ENCODE results near the gene CARMIL3. TPM values are rescaled to one million over a fixed set of nuclear protein-coding genes. Genes with fewer than 3 reads are reported as not detected.

CARMIL3 gene
- total RNA-seq, 1 experiment from 2014 or later, result 1.7 TPM

GRCh38 chr14:24113379-24113800, 61.6 kb downstream of the CARMIL3 start:
- DNase-seq (ENCODE audit: extremely low read depth, low read depth), result no peak

DNA sequence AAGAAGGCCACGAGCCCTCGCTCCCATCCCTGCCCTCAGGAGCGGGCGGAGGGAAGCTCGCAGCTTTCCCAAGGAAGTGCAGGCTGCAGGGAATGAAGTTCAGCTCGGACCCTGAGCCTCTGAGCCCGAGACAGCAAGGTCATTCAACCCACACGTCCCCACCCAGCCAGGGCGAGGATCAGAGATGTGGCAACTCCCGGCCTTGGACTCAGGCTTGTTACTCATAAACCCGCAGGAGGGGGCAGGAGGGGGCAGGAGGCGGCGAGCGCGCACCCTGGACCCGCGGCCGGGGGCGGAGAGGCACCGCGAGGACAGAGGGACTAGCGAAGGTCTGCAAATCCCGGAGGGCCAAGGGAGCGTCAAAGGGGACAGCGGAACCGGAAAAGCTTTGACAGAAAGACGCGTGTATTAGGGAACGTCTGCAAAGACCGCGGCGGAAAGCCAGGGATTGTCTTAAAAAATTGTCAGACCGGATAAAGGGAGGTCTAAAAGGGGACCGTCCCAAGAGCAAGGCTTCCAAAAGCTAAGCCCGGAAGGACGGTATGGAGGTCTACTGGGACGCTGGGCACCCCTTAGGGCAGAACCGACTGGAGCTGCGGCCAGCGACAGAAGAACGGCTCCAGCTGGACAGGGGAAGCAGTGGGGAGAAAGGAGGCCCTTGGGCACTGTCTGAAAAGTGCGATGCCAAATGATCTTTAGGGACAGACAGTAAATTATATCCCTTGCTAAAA, 62.2 kb downstream of the CARMIL3 start:
- peak; percentile 88 for DNase-seq (ENCODE audit: extremely low read depth, low read depth)

DNA sequence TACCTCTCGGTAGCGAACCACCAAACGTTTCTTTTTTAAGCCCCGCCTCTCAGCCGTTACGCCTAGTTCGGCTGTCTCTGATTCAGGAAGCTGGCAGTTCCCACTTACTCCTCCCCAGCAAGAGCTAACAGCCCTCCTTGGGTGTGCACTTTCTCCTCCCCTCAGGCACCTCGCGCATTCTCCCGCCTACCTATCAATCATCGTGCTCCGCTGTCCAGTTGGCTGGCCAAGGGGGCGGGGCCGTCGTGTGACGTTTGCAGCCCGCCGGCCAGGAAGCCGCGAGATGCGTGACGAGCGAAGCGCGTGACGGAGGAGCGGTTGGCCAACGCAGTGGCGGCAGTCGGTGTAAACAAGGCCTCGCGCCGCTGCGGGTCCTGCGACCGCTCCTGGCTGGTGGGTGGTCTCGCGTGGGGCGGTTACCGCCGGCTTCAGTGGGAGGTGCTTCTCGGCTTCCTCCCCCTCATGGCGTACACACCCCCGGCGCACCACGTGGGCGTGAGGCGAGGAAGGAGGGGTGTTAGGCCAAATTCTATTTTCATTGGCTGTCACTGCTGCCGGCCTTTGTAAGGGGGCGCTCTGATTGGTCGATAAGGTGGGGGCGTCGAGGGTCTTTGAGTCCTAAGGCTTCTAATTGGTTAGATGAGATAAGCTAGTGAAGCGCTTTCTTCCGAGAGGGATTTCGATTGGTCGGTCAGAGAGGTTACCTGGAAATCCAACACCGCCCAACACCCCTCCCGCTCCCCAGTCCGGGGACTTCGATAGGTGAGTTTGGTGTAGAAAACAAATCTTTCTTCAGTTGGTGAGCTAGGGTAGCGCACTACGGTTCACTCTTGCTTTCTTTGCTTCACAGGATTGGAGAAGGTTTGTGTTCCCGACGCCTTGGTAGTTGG, 63.0 kb downstream of the CARMIL3 start, which contains the start of the genes DCAF11 and NRL:
Gene DCAF11, plus strand, starts transcription at position 246 of the 890 bp plus-strand sequence. CDS start 818 bp downstream, outside the sequence.
Gene NRL, minus strand, starts transcription at position 418 of the 890 bp plus-strand sequence. CDS start 32,101 bp downstream, outside the sequence.
- peak; percentile 100 for DNase-seq (ENCODE audit: extremely low read depth, low read depth)

DNA sequence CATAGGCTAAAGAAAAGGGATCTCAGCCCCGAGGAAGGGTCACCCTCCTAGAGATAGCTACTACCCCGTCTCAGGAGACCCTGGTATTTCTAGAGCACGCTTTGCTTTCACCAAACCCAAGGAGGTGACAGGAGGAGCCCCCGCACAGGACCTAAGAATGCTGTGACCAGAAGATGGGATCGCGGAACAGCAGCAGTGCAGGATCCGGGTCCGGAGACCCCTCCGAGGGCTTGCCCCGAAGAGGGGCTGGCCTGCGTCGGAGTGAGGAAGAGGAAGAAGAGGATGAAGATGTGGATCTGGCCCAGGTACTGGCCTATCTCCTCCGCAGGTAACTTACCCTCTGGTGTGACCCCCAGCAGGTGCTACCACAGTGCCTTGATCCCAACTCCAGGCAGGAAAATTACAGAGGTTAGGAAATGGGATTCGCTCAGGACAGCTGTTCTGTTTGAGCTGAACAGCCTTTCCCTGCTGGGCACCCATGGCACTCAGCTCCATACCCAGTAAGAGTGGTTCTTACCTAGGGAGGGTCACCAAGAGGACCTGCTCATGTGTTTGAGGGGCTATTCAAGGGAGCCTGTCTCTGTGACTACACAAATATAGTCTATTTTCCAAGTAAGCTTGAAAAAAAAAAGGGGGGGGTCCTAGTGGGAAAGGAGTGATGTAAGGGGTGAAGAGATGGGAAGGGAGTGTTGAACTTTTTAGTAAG, 63.8 kb downstream of the CARMIL3 start:
- no peak for DNase-seq (ENCODE audit: extremely low read depth, low read depth)

- no peak for DNase-seq (ENCODE audit: extremely low read depth, low read depth)
Observed at GRCh38 chr14:24116128-24116814, 64.5 kb downstream of the CARMIL3 start.

DNA sequence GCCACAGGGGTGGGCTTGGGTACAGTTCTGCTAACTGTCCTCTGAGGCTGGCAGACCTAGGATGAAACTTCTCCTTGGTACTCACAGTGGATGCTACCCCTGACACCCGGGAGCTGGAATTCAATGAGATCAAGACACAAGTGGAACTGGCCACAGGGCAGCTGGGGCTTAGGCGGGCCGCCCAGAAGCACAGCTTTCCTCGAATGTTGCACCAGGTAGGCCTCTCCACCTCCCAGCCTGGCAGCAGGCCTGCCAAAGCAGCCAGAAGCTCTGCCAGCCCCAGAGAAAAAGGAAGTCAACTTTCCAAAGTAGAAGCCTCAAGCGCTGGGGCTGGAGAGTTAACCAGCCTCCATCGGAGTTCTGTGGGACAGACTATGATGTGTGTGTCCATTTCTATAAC, 65.4 kb downstream of the CARMIL3 start:
- DNase-seq (ENCODE audit: extremely low read depth, low read depth), result no peak

Other genes with a start within 250 kb of the CARMIL3 start
- gene DHRS4, start 98.2 kb upstream of the CARMIL3 start, total RNA-seq (2014; rRNA removed; shearing (Covaris generic)), result 39.0 and 39.2 TPM in 2 replicates
- 19.4 and 21.7 TPM in 2 replicates for gene DHRS4L2, start 63.1 kb upstream of the CARMIL3 start, total RNA-seq (2014; rRNA removed; shearing (Covaris generic))
- not detected in 2 replicates for gene CPNE6, start 19.6 kb downstream of the CARMIL3 start, total RNA-seq (2014; rRNA removed; shearing (Covaris generic))
- 35.8 and 40.8 TPM in 2 replicates for gene PCK2, start 42.3 kb downstream of the CARMIL3 start, total RNA-seq (2014; rRNA removed; shearing (Covaris generic))
- 49.6 and 54.1 TPM in 2 replicates for gene DCAF11, start 62.8 kb downstream of the CARMIL3 start, total RNA-seq (2014; rRNA removed; shearing (Covaris generic))
- 1.4 and 1.6 TPM in 2 replicates for gene NRL, start 62.9 kb downstream of the CARMIL3 start, total RNA-seq (2014; rRNA removed; shearing (Covaris generic))
- 0.45 and 0.84 TPM in 2 replicates for gene FITM1, start 78.7 kb downstream of the CARMIL3 start, total RNA-seq (2014; rRNA removed; shearing (Covaris generic))
- 160 and 177 TPM in 2 replicates for gene PSME1, start 84.2 kb downstream of the CARMIL3 start, total RNA-seq (2014; rRNA removed; shearing (Covaris generic))
- 29.6 and 33.5 TPM in 2 replicates for gene EMC9, start 89.6 kb downstream of the CARMIL3 start, total RNA-seq (2014; rRNA removed; shearing (Covaris generic))
- 204 and 205 TPM in 2 replicates for gene PSME2, start 94.6 kb downstream of the CARMIL3 start, total RNA-seq (2014; rRNA removed; shearing (Covaris generic))
- 32.0 and 35.1 TPM in 2 replicates for gene RNF31, start 95.5 kb downstream of the CARMIL3 start, total RNA-seq (2014; rRNA removed; shearing (Covaris generic))
- 14.9 and 16.8 TPM in 2 replicates for gene IRF9, start 109.3 kb downstream of the CARMIL3 start, total RNA-seq (2014; rRNA removed; shearing (Covaris generic))
- 1.4 and 4.6 TPM in 2 replicates for gene REC8, start 120.1 kb downstream of the CARMIL3 start, total RNA-seq (2014; rRNA removed; shearing (Covaris generic))
- gene IPO4, start 136.8 kb downstream of the CARMIL3 start, total RNA-seq (2014; rRNA removed; shearing (Covaris generic)), result 38.9 and 48.8 TPM in 2 replicates
- gene TM9SF1, start 143.4 kb downstream of the CARMIL3 start, total RNA-seq (2014; rRNA removed; shearing (Covaris generic)), result 61.4 and 63.5 TPM in 2 replicates
- gene TSSK4, start 153.7 kb downstream of the CARMIL3 start, total RNA-seq (2014; rRNA removed; shearing (Covaris generic)), result 0.20 TPM in 1 of 2 replicates, not detected in the other
- 51.2 and 82.4 TPM in 2 replicates for gene CHMP4A, start 161.5 kb downstream of the CARMIL3 start, total RNA-seq (2014; rRNA removed; shearing (Covaris generic))
- 15.0 and 20.2 TPM in 2 replicates for gene MDP1, start 164.1 kb downstream of the CARMIL3 start, total RNA-seq (2014; rRNA removed; shearing (Covaris generic))
- gene NEDD8, start 180.4 kb downstream of the CARMIL3 start, total RNA-seq (2014; rRNA removed; shearing (Covaris generic)), result 207 and 223 TPM in 2 replicates
- 88.7 and 89.5 TPM in 2 replicates for gene GMPR2, start 180.9 kb downstream of the CARMIL3 start, total RNA-seq (2014; rRNA removed; shearing (Covaris generic))
- 46.9 and 48.7 TPM in 2 replicates for gene TINF2, start 190.6 kb downstream of the CARMIL3 start, total RNA-seq (2014; rRNA removed; shearing (Covaris generic))
- gene TGM1, start 211.2 kb downstream of the CARMIL3 start, total RNA-seq (2014; rRNA removed; shearing (Covaris generic)), result 5.2 TPM in 2 replicates
- gene RABGGTA, start 219.6 kb downstream of the CARMIL3 start, total RNA-seq (2014; rRNA removed; shearing (Covaris generic)), result 32.2 and 34.2 TPM in 2 replicates
- gene DHRS1, start 247.8 kb downstream of the CARMIL3 start, total RNA-seq (2014; rRNA removed; shearing (Covaris generic)), result 8.5 and 9.6 TPM in 2 replicates
- 16.2 and 16.6 TPM in 2 replicates for gene NOP9, start 247.8 kb downstream of the CARMIL3 start, total RNA-seq (2014; rRNA removed; shearing (Covaris generic))

Data from NCI-H460 (cell line).